Endothelial cell of umbilical vein (primary cell): ENCODE measurements around the gene OCIAD2. TPM values are rescaled to one million over a fixed set of nuclear protein-coding genes. Genes with fewer than 3 reads are reported as not detected.

Experiments
- BruUV-seq: library from RNA; stranded (reverse); fragments of 400-500 nt; replicated peaks from 2 replicates; lab custom pipeline; 2021; lab: Mats Ljungman, UMichigan
- CTCF ChIA-PET: fragments of 300-600, 350-600 bp; sonication (Branson Sonifier 250); formaldehyde crosslinking; loops from one replicate; lab custom pipeline; 2021; ENCODE audit warnings: antibody characterized with exemption, inconsistent platforms; lab: Charles Lee
- POLR2A ChIA-PET: fragments of 300-600, 350-600 bp; sonication (Branson Sonifier 250); formaldehyde crosslinking; loops from one replicate; lab custom pipeline; 2021; ENCODE audit warnings: antibody characterized with exemption, inconsistent platforms; lab: Charles Lee
- DNase-seq: peaks from one replicate; pipeline ENCODE4 v3.0.0-alpha.2; 2011; ENCODE audit warnings: low read depth, low spot score
- FAIRE-seq: peaks from 2 replicates; lab custom pipeline; 2011; peaks lifted over from hg19 to GRCh38; lab: Jason Lieb, UNC
- H2AFZ ChIP-seq: 2 replicates; pipeline ENCODE4 v1.6.0; 2012; ENCODE audit warnings: low read depth, low read length, control low read depth, inconsistent platforms
- H3K27ac ChIP-seq: 2 replicates; pipeline ENCODE4 v1.5.1; 2011; ENCODE audit warnings: low read depth, mild to moderate bottlenecking, control low read depth, low read length, moderate library complexity; ENCODE audit not compliant: insufficient read depth
- H3K27me3 ChIP-seq, 2 experiments: 2 replicates each; pipeline versions ENCODE4 v1.6.0 to v1.6.1; 2011; ENCODE audit warnings: low read length in 2 of 2, mixed read lengths in 1 of 2; ENCODE audit not compliant: control insufficient read depth in 2 of 2, insufficient read depth in 2 of 2
- H3K36me3 ChIP-seq, 2 experiments: 2 replicates in 1 of 2; 3 replicates in 1 of 2; pipeline ENCODE4 v1.5.1; 2011; ENCODE audit warnings: low read length in 2 of 2, mild to moderate bottlenecking in 1 of 2, moderate library complexity in 1 of 2; ENCODE audit not compliant: control insufficient read depth in 2 of 2, insufficient read depth in 2 of 2; ENCODE audit errors: extremely low read depth in 1 of 2
- H3K4me1 ChIP-seq: 3 replicates; pipeline ENCODE4 v1.5.1; 2011; ENCODE audit warnings: mild to moderate bottlenecking, low read length; ENCODE audit not compliant: control insufficient read depth, insufficient read depth; ENCODE audit errors: extremely low read depth
- H3K4me2 ChIP-seq: 2 replicates; pipeline ENCODE4 v1.6.1; 2011; ENCODE audit warnings: low read length, control low read depth, mixed read lengths; ENCODE audit not compliant: insufficient read depth
- H3K4me3 ChIP-seq, 3 experiments: fragments of 200-600 bp in 1 of 3; sonication (generic), shearing (Covaris generic) in 1 of 3; replicated peaks in 1 of 3; 2 replicates each; pipeline ENCODE4 v1.5.1; 2011 to 2016; ENCODE audit warnings: control low read depth in 3 of 3, low read length in 3 of 3, mild to moderate bottlenecking in 2 of 3, inconsistent platforms in 1 of 3, low read depth in 1 of 3, moderate library complexity in 1 of 3; ENCODE audit not compliant: insufficient read depth in 1 of 3
- H3K79me2 ChIP-seq: 2 replicates; pipeline ENCODE4 v1.6.0; 2012; ENCODE audit warnings: low read length, inconsistent platforms; ENCODE audit not compliant: control insufficient read depth, insufficient read depth
- H3K9ac ChIP-seq: replicated peaks from 2 replicates; pipeline ENCODE3; 2011; ENCODE audit warnings: low read length, control low read depth; ENCODE audit not compliant: insufficient read depth; ENCODE audit errors: extremely low read depth
- H3K9me1 ChIP-seq: replicated peaks from 3 replicates; pipeline ENCODE4 v1.6.0; 2011; ENCODE audit warnings: mild to moderate bottlenecking, low read length; ENCODE audit not compliant: control insufficient read depth, insufficient read depth; ENCODE audit errors: extremely low read depth
- H3K9me3 ChIP-seq: replicated peaks from 2 replicates; pipeline ENCODE4 v1.5.1; 2012; ENCODE audit warnings: low read length, inconsistent platforms; ENCODE audit not compliant: control insufficient read depth, insufficient read depth
- H4K20me1 ChIP-seq: replicated peaks from 2 replicates; pipeline ENCODE3; 2011; ENCODE audit warnings: mild to moderate bottlenecking, low read length; ENCODE audit not compliant: control insufficient read depth, insufficient read depth; ENCODE audit errors: extremely low read depth
- CTCF ChIP-seq, 2 donors: IDR thresholded peaks; 1 replicate in 1 of 2; 2 replicates in 1 of 2; pipeline ENCODE4 v1.5.1; 2011; ENCODE audit warnings: low read length in 2 of 2, mild to moderate bottlenecking in 2 of 2, moderate library complexity in 2 of 2, control low read depth in 1 of 2, inconsistent platforms in 1 of 2, low read depth in 1 of 2; ENCODE audit not compliant: insufficient read depth in 1 of 2; ENCODE audit errors: extremely low read depth in 1 of 2
- EZH2 ChIP-seq: IDR thresholded peaks from 2 replicates; pipeline ENCODE4 v1.6.1; 2012; ENCODE audit warnings: borderline replicate concordance, low read depth, mild to moderate bottlenecking, moderate library complexity, low read length, inconsistent platforms; ENCODE audit not compliant: severe bottlenecking
- FOS ChIP-seq: IDR thresholded peaks from 2 replicates; pipeline ENCODE4 v1.6.1; 2011; ENCODE audit warnings: mild to moderate bottlenecking, low read length, moderate library complexity, borderline replicate concordance; ENCODE audit not compliant: insufficient read depth
- GATA2 ChIP-seq: IDR thresholded peaks from 2 replicates; pipeline ENCODE4 v1.7.0; 2011; ENCODE audit warnings: low read depth, mild to moderate bottlenecking, moderate library complexity, mixed read lengths, low read length; ENCODE audit not compliant: insufficient read length, insufficient read depth
- JUN ChIP-seq: IDR thresholded peaks from 2 replicates; pipeline ENCODE4 v1.6.1; 2011; ENCODE audit warnings: borderline replicate concordance, low read depth; ENCODE audit not compliant: insufficient read length, insufficient read depth
- MAX ChIP-seq: IDR thresholded peaks from 2 replicates; pipeline ENCODE4 v1.6.1; 2011; ENCODE audit not compliant: insufficient read depth, insufficient read length
- MYC ChIP-seq: IDR thresholded peaks from one replicate; pipeline ENCODE4 v1.6.1; 2011; ENCODE audit warnings: mild to moderate bottlenecking, low read depth, low read length
- POLR2A ChIP-seq: IDR thresholded peaks from 2 replicates; pipeline ENCODE4 v1.6.1; 2012; ENCODE audit warnings: low read depth, mild to moderate bottlenecking, control low read depth, low read length
- POLR2AphosphoS5 ChIP-seq: IDR thresholded peaks from 2 replicates; pipeline ENCODE4 v1.6.1; 2012; ENCODE audit warnings: low read depth, mild to moderate bottlenecking, control low read depth, low read length, moderate library complexity; ENCODE audit not compliant: insufficient read depth
- dilution Hi-C: fragments of 300-500 bp; cut with MboI; formaldehyde crosslinking; loops from one replicate; pipeline ENCODE4 v1.15.0; 2019; ENCODE audit warnings: low sequenced_read_pairs; ENCODE audit not compliant: extremely low pct_ligation_motif_present
- intact Hi-C: fragments of 100-400 bp; cut with micrococcal nuclease; formaldehyde crosslinking; loops from one replicate; pipeline ENCODE4 v1.10.0; 2022
- polyA plus RNA-seq, 4 experiments: library from polyadenylated mRNA; depleted of rRNA in 3 of 4; stranded (reverse) in 3 of 4; unstranded in 1 of 4; fragments of >200 nt; gene quantifications; 2 replicates each; pipeline versions ENCODE4 v1.2.1 to v1.2.3, GENCODE V29; 2011 to 2012; ENCODE audit warnings: missing spikeins in 1 of 4
- total RNA-seq: library from RNA; stranded (reverse); gene quantifications from 2 replicates; pipeline ENCODE4 v1.2.3, GENCODE V29; 2021

OCIAD2 gene
- total and polyA plus RNA-seq, 2 donors (not counting 3 experiments of a cell fraction or from before 2014, with no cell fraction given) = 99.0 to 119 TPM

- no peak overlapping the region for H3K9ac ChIP-seq
- H3K4me1 ChIP-seq = no peaks in the 10 kb centered on the region
- no peak for TF ChIP-seq JUN
- TF ChIP-seq CTCF (IDR thresholded peaks at IDR 0.05; ENCODE audit: extremely low read depth in 1 of 2, insufficient read depth in 1 of 2, low read depth in 1 of 2, low read length in 2 of 2) = no peak
- TF ChIP-seq POLR2AphosphoS5 = no peak
- no peak for TF ChIP-seq MAX
- TF ChIP-seq POLR2A = no peak
- no peak for TF ChIP-seq FOS
- TF ChIP-seq MYC = no peak
- TF ChIP-seq GATA2 = no peak
- TF ChIP-seq EZH2 = no peak
- H3K27me3 ChIP-seq = no peaks in the 10 kb centered on the region
- no TSS peak for BruUV-seq
- FAIRE-seq (no peak), DNase-seq (no peak)
- H3K4me2 ChIP-seq = no peak overlapping the region
- no peaks in the 10 kb centered on the region for H3K79me2 ChIP-seq
- dilution Hi-C loops = no loop called here
- POLR2A ChIA-PET = no interaction called here
- H3K4me3 ChIP-seq = no peak overlapping the region
- H3K9me1 ChIP-seq = no peaks in the 10 kb centered on the region
- no peak overlapping the region for H3K27ac ChIP-seq
- H3K9me3 ChIP-seq = no peaks in the 10 kb centered on the region
- CTCF ChIA-PET = interaction anchor here (1.7 kb wide), 1 partner anchor 17 kb away, joined by 4 read pairs; no protein-coding TSS in a partner anchor
- H2AFZ ChIP-seq = no peak overlapping the region
- intact Hi-C loops = no loop called here
- no peaks in the 10 kb centered on the region for H3K36me3 ChIP-seq
- no peaks in the 10 kb centered on the region for H4K20me1 ChIP-seq
Measured at GRCh38 chr4:48930654-48931053, 24.1 kb upstream of the OCIAD2 start.
